Sigmoid colon (tissue), 7 donors: ENCODE data around the gene PRTN3. TPM values are rescaled to one million over a fixed set of nuclear protein-coding genes. Genes with fewer than 3 reads are reported as not detected.
"Not testable (repeated sequence)": the region's sequence is repeated elsewhere in the genome, so short reads cannot be mapped to it uniquely, and the experiment has no call there.

ENCODE experiments used
- DNase-seq: peaks from one replicate; pipeline ENCODE4 v3.0.0-alpha.2; 2019
- H3K27ac ChIP-seq, 4 donors: fragments of 200-600 bp; sonication (generic); one replicate each; pipeline ENCODE4 v1.5.1; 2016 to 2019; ENCODE audit warnings: mild to moderate bottlenecking in 1 of 4
- H3K27me3 ChIP-seq, 3 donors: fragments of 200-600 bp; sonication (generic); one replicate each; pipeline ENCODE4 v1.5.1; 2019; ENCODE audit warnings: mild to moderate bottlenecking in 1 of 3
- H3K36me3 ChIP-seq, 4 donors: fragments of 200-600 bp; sonication (generic); one replicate each; pipeline ENCODE4 v1.5.1; 2016 to 2019
- H3K4me1 ChIP-seq, 4 donors: fragments of 200-600 bp; sonication (generic); one replicate each; pipeline ENCODE4 v1.5.1; 2017 to 2019
- H3K4me3 ChIP-seq, 4 donors: fragments of 200-600 bp; sonication (generic); one replicate each; pipeline ENCODE4 v1.5.1; 2017 to 2019; ENCODE audit warnings: mild to moderate bottlenecking in 2 of 4, moderate library complexity in 1 of 4
- H3K9me3 ChIP-seq, 4 donors: fragments of 200-600 bp in 3 of 4; sonication (generic) in 3 of 4; one replicate each; pipeline versions ENCODE4 v1.5.1 to v1.6.1; 2013 to 2019
- CTCF ChIP-seq, 4 experiments: fragments of 450-650 bp in 3 of 4; fragments of 200-600 bp in 1 of 4; IDR thresholded peaks; one replicate each; pipeline ENCODE4 v1.5.1; 2016 to 2019; ENCODE audit warnings: antibody characterized with exemption in 4 of 4, mild to moderate bottlenecking in 3 of 4, moderate library complexity in 2 of 4
- EP300 ChIP-seq, 4 donors: sonication (generic); formaldehyde crosslinking; IDR thresholded peaks; one replicate each; pipeline ENCODE4 v1.6.1; 2017; ENCODE audit warnings: antibody characterized with exemption in 4 of 4
- POLR2A ChIP-seq, 2 donors: fragments of 450-650 bp; IDR thresholded peaks; one replicate each; pipeline ENCODE4 v1.6.1; 2016; ENCODE audit warnings: antibody characterized with exemption in 2 of 2, mild to moderate bottlenecking in 2 of 2, moderate library complexity in 2 of 2
- POLR2AphosphoS5 ChIP-seq, 4 donors: sonication (generic); formaldehyde crosslinking; IDR thresholded peaks; one replicate each; pipeline ENCODE4 v1.6.1; 2017; ENCODE audit warnings: antibody characterized with exemption in 4 of 4
- WGBS, 2 donors: extraction: QIAGEN DNeasy Blood & Tissue Kit; methylation state at CpG; one replicate each; pipeline ENCODE4 v1.1.7; 2013; 5-methylcytosine and 5-hydroxymethylcytosine counted together
- intact Hi-C: fragments of 100-400 bp; cut with DNase I; formaldehyde crosslinking; loops from one replicate; pipeline ENCODE4 v1.15.1; 2023
- polyA plus RNA-seq, 3 donors: library from polyadenylated mRNA; stranded (reverse); fragments of 200-250 nt; gene quantifications; one replicate each; pipeline ENCODE4 v1.2.3, GENCODE V29; 2013
- total RNA-seq, 4 donors: library from RNA; depleted of rRNA; stranded (reverse); fragments of >200 nt; gene quantifications; one replicate each; pipeline ENCODE4 v1.1.0, GENCODE V29; 2016
- donor health status: healthy with polysubstance abuse.
- donor health status: Bipolar disorder and iron deficiency.
- donor health status: healthy.

PRTN3 gene
- total and polyA plus RNA-seq, 7 donors: not detected

GRCh38 chr19:831407-832369 is 9.1 kb upstream of the PRTN3 start:
- intact Hi-C loops: no loop called here
- TF ChIP-seq POLR2A (IDR thresholded peaks at IDR 0.05) (no peak), EP300 (IDR thresholded peaks at IDR 0.05) (no peak), POLR2AphosphoS5 (IDR thresholded peaks at IDR 0.05) (no peak), CTCF (IDR thresholded peaks at IDR 0.05) (no peak)
- H3K4me3 ChIP-seq: no peak overlapping the region
- no peaks in the 10 kb centered on the region for H3K36me3 ChIP-seq
- no peaks in the 10 kb centered on the region for H3K9me3 ChIP-seq
- no peak overlapping the region for H3K27ac ChIP-seq
- H3K27me3 ChIP-seq: peaks cover 13 to 74% (median 42%) of the 10 kb centered on the region in 3 donors
- no peak for DNase-seq
- H3K4me1 ChIP-seq: no peaks in the 10 kb centered on the region
- 24 to 61% methylated on average over 38 of the region's 38 CpGs for WGBS, 2 donors

- Histone ChIP-seq H3K27ac (no peak overlapping the region), H3K4me1 (no peaks in the 10 kb centered on the region), H3K9me3 (no peaks in the 10 kb centered on the region), H3K36me3 (no peaks in the 10 kb centered on the region), H3K4me3 (no peak overlapping the region), H3K27me3 (peaks cover 12 to 82% (median 47%) of the 10 kb centered on the region in 3 donors)
- WGBS, 2 donors: 73 to 77% methylated on average over 24 of the region's 24 CpGs
- intact Hi-C loops: no loop called here
- TF ChIP-seq CTCF (IDR thresholded peaks at IDR 0.05): no peak
- TF ChIP-seq POLR2AphosphoS5 (IDR thresholded peaks at IDR 0.05): no peak
- no peak for TF ChIP-seq POLR2A (IDR thresholded peaks at IDR 0.05)
- TF ChIP-seq EP300 (IDR thresholded peaks at IDR 0.05): no peak
- DNase-seq: no peak
Measured at GRCh38 chr19:834216-834615, 6.6 kb upstream of the PRTN3 start.

GRCh38 chr19:835210-835810 is 5.5 kb upstream of the PRTN3 start:
- Histone ChIP-seq H3K4me3 (no peak overlapping the region), H3K27me3 (peaks cover 12 to 81% (median 42%) of the 10 kb centered on the region in 3 donors), H3K4me1 (no peaks in the 10 kb centered on the region), H3K9me3 (no peaks in the 10 kb centered on the region), H3K36me3 (no peaks in the 10 kb centered on the region), H3K27ac (no peak overlapping the region)
- DNase-seq: no peak
- no peak for TF ChIP-seq POLR2A (IDR thresholded peaks at IDR 0.05)
- TF ChIP-seq CTCF (IDR thresholded peaks at IDR 0.05): no peak
- no peak for TF ChIP-seq POLR2AphosphoS5 (IDR thresholded peaks at IDR 0.05)
- TF ChIP-seq EP300 (IDR thresholded peaks at IDR 0.05): no peak
- 61 to 75% methylated on average over 36 of the region's 36 CpGs for WGBS, 2 donors
- intact Hi-C loops: no loop called here

GRCh38 chr19:842802-843179 is 2.0 kb downstream of the PRTN3 start:
- H3K4me3 ChIP-seq, H3K36me3 ChIP-seq, H3K27ac ChIP-seq, intact Hi-C loops, DNase-seq, H3K9me3 ChIP-seq: not testable (repeated sequence)
- WGBS, 2 donors: 61 to 77% methylated on average over 7 of the region's 7 CpGs
- Histone ChIP-seq H3K27me3 (peaks cover 14 to 87% (median 49%) of the 10 kb centered on the region in 3 donors), H3K4me1 (peaks cover 0 to 19% (median 16%) of the 10 kb centered on the region in 4 donors)

- H3K27ac ChIP-seq: no peak overlapping the region
- TF ChIP-seq POLR2A (IDR thresholded peaks at IDR 0.05) (no peak), EP300 (IDR thresholded peaks at IDR 0.05) (no peak), CTCF (IDR thresholded peaks at IDR 0.05) (no peak), POLR2AphosphoS5 (IDR thresholded peaks at IDR 0.05) (no peak)
- H3K4me3 ChIP-seq: peak overlapping the region in 3 of 4 donors; percentile 22 to 32 (median 24)
- no peak for DNase-seq
- H3K4me1 ChIP-seq: peaks cover 0 to 24% (median 21%) of the 10 kb centered on the region in 4 donors
- no peaks in the 10 kb centered on the region for H3K36me3 ChIP-seq
- peaks cover 14 to 89% (median 54%) of the 10 kb centered on the region in 3 donors for H3K27me3 ChIP-seq
- intact Hi-C loops: no loop called here
- no peaks in the 10 kb centered on the region for H3K9me3 ChIP-seq
- 5 to 7% methylated on average over 46 of the region's 46 CpGs for WGBS, 2 donors
Measured at GRCh38 chr19:843180-843835, 2.5 kb downstream of the PRTN3 start.
